HEK293 (cell line): ENCODE data around the gene TAF5.

Experiments used
- BCL11A ChIP-seq: fragments of 450-650 bp; formaldehyde crosslinking; IDR thresholded peaks from 2 replicates; pipeline ENCODE4 v1.5.1; 2016; ENCODE audit warnings: low read depth, missing biosample characterization, missing genetic modification characterization
- GFI1B ChIP-seq: fragments of 450-650 bp; formaldehyde crosslinking; IDR thresholded peaks from 2 replicates; pipeline ENCODE4 v1.5.1; 2016; ENCODE audit warnings: missing biosample characterization, missing genetic modification characterization
- HOXA7 ChIP-seq: sonication (generic); formaldehyde crosslinking; IDR thresholded peaks from 2 replicates; pipeline ENCODE4 v1.8.1; 2022; ENCODE audit warnings: missing genetic modification reagents, borderline replicate concordance
- IKZF3 ChIP-seq: fragments of 450-650 bp; IDR thresholded peaks from 2 replicates; pipeline ENCODE4 v1.5.0; 2018; ENCODE audit warnings: missing biosample characterization, mild to moderate bottlenecking, missing genetic modification characterization, moderate library complexity
- KLF17 ChIP-seq: fragments of 450-650 bp; formaldehyde crosslinking; IDR thresholded peaks from 2 replicates; pipeline ENCODE4 v1.5.1; 2016; ENCODE audit warnings: missing biosample characterization, missing genetic modification characterization
- OSR2 ChIP-seq: fragments of 450-650 bp; formaldehyde crosslinking; IDR thresholded peaks from 2 replicates; pipeline ENCODE4 v1.5.1; 2016; ENCODE audit warnings: missing biosample characterization, missing genetic modification characterization
- PATZ1 ChIP-seq: fragments of 450-650 bp; formaldehyde crosslinking; IDR thresholded peaks from 2 replicates; pipeline ENCODE4 v1.5.1; 2016; ENCODE audit warnings: missing biosample characterization, missing genetic modification characterization
- ZBTB21 ChIP-seq: fragments of 450-650 bp; formaldehyde crosslinking; IDR thresholded peaks from 2 replicates; pipeline ENCODE4 v1.5.1; 2017; ENCODE audit warnings: missing biosample characterization, missing genetic modification characterization
- ZFHX2 ChIP-seq: fragments of 450-650 bp; formaldehyde crosslinking; conservative IDR thresholded peaks from 2 replicates; pipeline ENCODE4 v1.5.1; 2016; ENCODE audit warnings: missing biosample characterization, missing genetic modification characterization
- ZFP41 ChIP-seq: fragments of 450-650 bp; formaldehyde crosslinking; IDR thresholded peaks from 2 replicates; pipeline ENCODE4 v1.5.1; 2016; ENCODE audit warnings: missing biosample characterization, missing genetic modification characterization, borderline replicate concordance
- ZFP69B ChIP-seq: fragments of 450-650 bp; formaldehyde crosslinking; IDR thresholded peaks from 2 replicates; pipeline ENCODE4 v1.5.1; 2016; ENCODE audit warnings: missing biosample characterization, missing genetic modification characterization
- ZNF155 ChIP-seq: fragments of 450-650 bp; formaldehyde crosslinking; IDR thresholded peaks from 2 replicates; pipeline ENCODE4 v1.5.1; 2016; ENCODE audit warnings: missing biosample characterization, missing genetic modification characterization
- ZNF175 ChIP-seq: fragments of 450-650 bp; formaldehyde crosslinking; IDR thresholded peaks from 2 replicates; pipeline ENCODE4 v1.5.1; 2016; ENCODE audit warnings: missing biosample characterization, missing genetic modification characterization
- ZNF221 ChIP-seq: fragments of 450-650 bp; formaldehyde crosslinking; IDR thresholded peaks from 2 replicates; pipeline ENCODE4 v1.5.1; 2017; ENCODE audit warnings: missing biosample characterization, missing genetic modification characterization, borderline replicate concordance
- ZNF239 ChIP-seq: fragments of 450-650 bp; formaldehyde crosslinking; IDR thresholded peaks from 2 replicates; pipeline ENCODE4 v1.5.1; 2016; ENCODE audit warnings: missing biosample characterization, missing genetic modification characterization
- ZNF266 ChIP-seq: fragments of 450-650 bp; formaldehyde crosslinking; IDR thresholded peaks from 2 replicates; pipeline ENCODE4 v1.5.1; 2016; ENCODE audit warnings: missing biosample characterization, missing genetic modification characterization, low read depth
- ZNF354C ChIP-seq: fragments of 450-650 bp; formaldehyde crosslinking; IDR thresholded peaks from 2 replicates; pipeline ENCODE4 v1.5.1; 2016; ENCODE audit warnings: missing biosample characterization, missing genetic modification characterization, low read depth, borderline replicate concordance
- ZNF394 ChIP-seq: fragments of 450-650 bp; formaldehyde crosslinking; IDR thresholded peaks from 2 replicates; pipeline ENCODE4 v1.5.1; 2016; ENCODE audit warnings: missing biosample characterization, missing genetic modification characterization, mild to moderate bottlenecking, moderate library complexity, borderline replicate concordance
- ZNF426 ChIP-seq: fragments of 450-650 bp; formaldehyde crosslinking; IDR thresholded peaks from 2 replicates; pipeline ENCODE4 v1.5.1; 2017; ENCODE audit warnings: missing biosample characterization, missing genetic modification characterization, mild to moderate bottlenecking, inconsistent platforms, moderate library complexity
- ZNF514 ChIP-seq: fragments of 450-650 bp; formaldehyde crosslinking; IDR thresholded peaks from 2 replicates; pipeline ENCODE4 v1.5.1; 2016; ENCODE audit warnings: missing biosample characterization, missing genetic modification characterization
- ZNF530 ChIP-seq: fragments of 450-650 bp; formaldehyde crosslinking; IDR thresholded peaks from 2 replicates; pipeline ENCODE4 v1.5.1; 2016; ENCODE audit warnings: low read depth, missing biosample characterization, missing genetic modification characterization
- ZNF558 ChIP-seq: fragments of 450-650 bp; formaldehyde crosslinking; IDR thresholded peaks from 2 replicates; pipeline ENCODE4 v1.5.1; 2016; ENCODE audit warnings: missing biosample characterization, missing genetic modification characterization
- ZNF561 ChIP-seq: fragments of 450-650 bp; IDR thresholded peaks from 2 replicates; pipeline ENCODE4 v1.5.1; 2018; ENCODE audit warnings: missing biosample characterization, missing genetic modification characterization, borderline replicate concordance
- ZNF610 ChIP-seq: fragments of 450-650 bp; formaldehyde crosslinking; IDR thresholded peaks from 2 replicates; pipeline ENCODE4 v1.5.1; 2016; ENCODE audit warnings: missing biosample characterization, missing genetic modification characterization, borderline replicate concordance
- ZNF658 ChIP-seq: fragments of 450-650 bp; formaldehyde crosslinking; IDR thresholded peaks from 2 replicates; pipeline ENCODE4; 2016; ENCODE audit warnings: missing biosample characterization, missing genetic modification characterization
- ZNF747 ChIP-seq: fragments of 450-650 bp; formaldehyde crosslinking; IDR thresholded peaks from 2 replicates; pipeline ENCODE4 v1.5.1; 2016; ENCODE audit warnings: missing biosample characterization, missing genetic modification characterization
- ZNF768 ChIP-seq: fragments of 450-650 bp; formaldehyde crosslinking; IDR thresholded peaks from 2 replicates; pipeline ENCODE4 v1.5.1; 2018; ENCODE audit warnings: missing biosample characterization, mild to moderate bottlenecking, missing genetic modification characterization
- ZNF777 ChIP-seq: fragments of 450-650 bp; formaldehyde crosslinking; IDR thresholded peaks from 2 replicates; pipeline ENCODE4 v1.5.1; 2017; ENCODE audit warnings: missing biosample characterization, missing genetic modification characterization, borderline replicate concordance
- ZNF785 ChIP-seq: fragments of 450-650 bp; formaldehyde crosslinking; IDR thresholded peaks from 2 replicates; pipeline ENCODE4 v1.5.1; 2016; ENCODE audit warnings: missing biosample characterization, missing genetic modification characterization
- TF ChIP-seq, protein P1 (sequence below): fragments of 450-650 bp; formaldehyde crosslinking; IDR thresholded peaks from 2 replicates; pipeline ENCODE4 v1.5.1; 2016; ENCODE audit warnings: missing biosample characterization, missing genetic modification characterization, borderline replicate concordance
- TF ChIP-seq, protein P2 (sequence below): fragments of 450-650 bp; formaldehyde crosslinking; IDR thresholded peaks from 2 replicates; pipeline ENCODE4 v1.5.1; 2016; ENCODE audit warnings: missing biosample characterization, missing genetic modification characterization

The TAF5 gene

GRCh38 chr10:103350517-103351260 is 17.1 kb upstream of the TAF5 start, which contains the start of gene PCGF6 (continued):
- TF ChIP-seq ZNF530 (tag by site-specific recombination) = no peak
- TF ChIP-seq ZNF561 (tag by site-specific recombination) = peak; percentile 76
- TF ChIP-seq, protein P1, sequence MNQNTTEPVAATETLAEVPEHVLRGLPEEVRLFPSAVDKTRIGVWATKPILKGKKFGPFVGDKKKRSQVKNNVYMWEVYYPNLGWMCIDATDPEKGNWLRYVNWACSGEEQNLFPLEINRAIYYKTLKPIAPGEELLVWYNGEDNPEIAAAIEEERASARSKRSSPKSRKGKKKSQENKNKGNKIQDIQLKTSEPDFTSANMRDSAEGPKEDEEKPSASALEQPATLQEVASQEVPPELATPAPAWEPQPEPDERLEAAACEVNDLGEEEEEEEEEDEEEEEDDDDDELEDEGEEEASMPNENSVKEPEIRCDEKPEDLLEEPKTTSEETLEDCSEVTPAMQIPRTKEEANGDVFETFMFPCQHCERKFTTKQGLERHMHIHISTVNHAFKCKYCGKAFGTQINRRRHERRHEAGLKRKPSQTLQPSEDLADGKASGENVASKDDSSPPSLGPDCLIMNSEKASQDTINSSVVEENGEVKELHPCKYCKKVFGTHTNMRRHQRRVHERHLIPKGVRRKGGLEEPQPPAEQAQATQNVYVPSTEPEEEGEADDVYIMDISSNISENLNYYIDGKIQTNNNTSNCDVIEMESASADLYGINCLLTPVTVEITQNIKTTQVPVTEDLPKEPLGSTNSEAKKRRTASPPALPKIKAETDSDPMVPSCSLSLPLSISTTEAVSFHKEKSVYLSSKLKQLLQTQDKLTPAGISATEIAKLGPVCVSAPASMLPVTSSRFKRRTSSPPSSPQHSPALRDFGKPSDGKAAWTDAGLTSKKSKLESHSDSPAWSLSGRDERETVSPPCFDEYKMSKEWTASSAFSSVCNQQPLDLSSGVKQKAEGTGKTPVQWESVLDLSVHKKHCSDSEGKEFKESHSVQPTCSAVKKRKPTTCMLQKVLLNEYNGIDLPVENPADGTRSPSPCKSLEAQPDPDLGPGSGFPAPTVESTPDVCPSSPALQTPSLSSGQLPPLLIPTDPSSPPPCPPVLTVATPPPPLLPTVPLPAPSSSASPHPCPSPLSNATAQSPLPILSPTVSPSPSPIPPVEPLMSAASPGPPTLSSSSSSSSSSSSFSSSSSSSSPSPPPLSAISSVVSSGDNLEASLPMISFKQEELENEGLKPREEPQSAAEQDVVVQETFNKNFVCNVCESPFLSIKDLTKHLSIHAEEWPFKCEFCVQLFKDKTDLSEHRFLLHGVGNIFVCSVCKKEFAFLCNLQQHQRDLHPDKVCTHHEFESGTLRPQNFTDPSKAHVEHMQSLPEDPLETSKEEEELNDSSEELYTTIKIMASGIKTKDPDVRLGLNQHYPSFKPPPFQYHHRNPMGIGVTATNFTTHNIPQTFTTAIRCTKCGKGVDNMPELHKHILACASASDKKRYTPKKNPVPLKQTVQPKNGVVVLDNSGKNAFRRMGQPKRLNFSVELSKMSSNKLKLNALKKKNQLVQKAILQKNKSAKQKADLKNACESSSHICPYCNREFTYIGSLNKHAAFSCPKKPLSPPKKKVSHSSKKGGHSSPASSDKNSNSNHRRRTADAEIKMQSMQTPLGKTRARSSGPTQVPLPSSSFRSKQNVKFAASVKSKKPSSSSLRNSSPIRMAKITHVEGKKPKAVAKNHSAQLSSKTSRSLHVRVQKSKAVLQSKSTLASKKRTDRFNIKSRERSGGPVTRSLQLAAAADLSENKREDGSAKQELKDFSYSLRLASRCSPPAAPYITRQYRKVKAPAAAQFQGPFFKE (tag by site-specific recombination) = no peak
- TF ChIP-seq ZNF658 = no peak
- no peak for TF ChIP-seq ZNF175 (tag by site-specific recombination)
- peak; percentile 8; the same call in 1 of the 2 replicates for TF ChIP-seq ZNF394 (tag by site-specific recombination)
- TF ChIP-seq ZNF768 (tag by site-specific recombination) = no peak
- no peak for TF ChIP-seq ZBTB21 (tag by site-specific recombination)
- no peak for TF ChIP-seq ZNF785 (tag by site-specific recombination)
- no peak for TF ChIP-seq OSR2 (tag by site-specific recombination)
- TF ChIP-seq KLF17 (tag by site-specific recombination) = 0 out of 2 replicates have a peak, but pooled peaks have one; percentile 6
- peak; percentile 78 for TF ChIP-seq PATZ1 (tag by site-specific recombination)
- 0 out of 2 replicates have a peak, but pooled peaks have one; percentile 24 for TF ChIP-seq ZNF610 (tag by site-specific recombination)
- no peak for TF ChIP-seq BCL11A (tag by site-specific recombination)
- TF ChIP-seq HOXA7 (CRISPR knock-in tag) = no peak
- TF ChIP-seq ZNF747 (tag by site-specific recombination) = no peak
- no peak for TF ChIP-seq ZNF239 (tag by site-specific recombination)
- no peak for TF ChIP-seq ZNF266 (tag by site-specific recombination)
- TF ChIP-seq ZNF558 (tag by site-specific recombination) = no peak
- TF ChIP-seq GFI1B = no peak
- no peak for TF ChIP-seq ZFP69B (tag by site-specific recombination)
- TF ChIP-seq, protein P2, sequence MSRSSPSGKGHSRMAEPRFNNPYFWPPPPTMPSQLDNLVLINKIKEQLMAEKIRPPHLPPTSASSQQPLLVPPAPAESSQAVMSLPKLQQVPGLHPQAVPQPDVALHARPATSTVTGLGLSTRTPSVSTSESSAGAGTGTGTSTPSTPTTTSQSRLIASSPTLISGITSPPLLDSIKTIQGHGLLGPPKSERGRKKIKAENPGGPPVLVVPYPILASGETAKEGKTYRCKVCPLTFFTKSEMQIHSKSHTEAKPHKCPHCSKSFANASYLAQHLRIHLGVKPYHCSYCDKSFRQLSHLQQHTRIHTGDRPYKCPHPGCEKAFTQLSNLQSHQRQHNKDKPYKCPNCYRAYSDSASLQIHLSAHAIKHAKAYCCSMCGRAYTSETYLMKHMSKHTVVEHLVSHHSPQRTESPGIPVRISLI = no peak
- TF ChIP-seq ZFP41 (tag by site-specific recombination) = no peak
- TF ChIP-seq ZNF221 (tag by site-specific recombination) = no peak
- peak; percentile 55; the same call in 1 of the 2 replicates for TF ChIP-seq ZNF777 (tag by site-specific recombination)
- no peak for TF ChIP-seq ZNF426 (tag by site-specific recombination)
- TF ChIP-seq ZNF354C (tag by site-specific recombination) = no peak
- TF ChIP-seq ZFHX2 (tag by site-specific recombination) = peak; percentile 92
- no peak; the same call in 1 of the 2 replicates for TF ChIP-seq IKZF3 (tag by site-specific recombination)
- no peak for TF ChIP-seq ZNF514
- no peak for TF ChIP-seq ZNF155 (tag by site-specific recombination)
